Parathyroid adenoma (tissue), 2 donors: ENCODE results near the gene KCTD15.

Source experiments
- H2AFZ ChIP-seq: fragments of 300-600 bp; sonication (generic); one replicate; pipeline ENCODE4 v1.7.0; 2017; ENCODE audit warnings: antibody characterized with exemption, mild to moderate bottlenecking
- H3K27ac ChIP-seq: fragments of 300-600 bp; sonication (generic); one replicate; pipeline ENCODE4 v1.7.0; 2017
- H3K27me3 ChIP-seq: fragments of 300-600 bp; sonication (generic); one replicate; pipeline ENCODE4 v1.7.0; 2017; ENCODE audit warnings: low read length; ENCODE audit not compliant: control insufficient read depth, insufficient read depth
- H3K36me3 ChIP-seq: fragments of 300-600 bp; sonication (generic); one replicate; pipeline ENCODE4 v1.7.0; 2017; ENCODE audit warnings: low read length; ENCODE audit not compliant: control insufficient read depth, insufficient read depth
- H3K4me1 ChIP-seq: fragments of 300-600 bp; sonication (generic); one replicate; pipeline ENCODE4 v1.7.0; 2017; ENCODE audit warnings: control low read depth
- H3K4me2 ChIP-seq: fragments of 300-600 bp; sonication (generic); one replicate; pipeline ENCODE4 v1.7.0; 2017; ENCODE audit warnings: low read length
- H3K4me3 ChIP-seq: fragments of 300-600 bp; sonication (generic); one replicate; pipeline ENCODE4 v1.7.0; 2017; ENCODE audit warnings: low read depth, low read length
- H3K79me2 ChIP-seq: fragments of 300-600 bp; sonication (generic); one replicate; pipeline ENCODE4 v1.7.0; 2017; ENCODE audit warnings: control low read depth
- H3K9ac ChIP-seq: fragments of 300-600 bp; sonication (generic); one replicate; pipeline ENCODE4 v1.7.0; 2017; ENCODE audit warnings: mild to moderate bottlenecking
- H3K9me3 ChIP-seq: fragments of 300-600 bp; sonication (generic); one replicate; pipeline ENCODE4 v1.7.0; 2017; ENCODE audit warnings: low read length; ENCODE audit not compliant: control insufficient read depth
- TF ChIP-seq, protein P1 (sequence below): fragments of 300-600 bp; sonication (generic); IDR thresholded peaks from one replicate; pipeline ENCODE4 v1.7.0; 2017; ENCODE audit warnings: antibody characterized with exemption, mild to moderate bottlenecking
- donor health status: primary hyperparathyroidism.

The KCTD15 gene

DNA sequence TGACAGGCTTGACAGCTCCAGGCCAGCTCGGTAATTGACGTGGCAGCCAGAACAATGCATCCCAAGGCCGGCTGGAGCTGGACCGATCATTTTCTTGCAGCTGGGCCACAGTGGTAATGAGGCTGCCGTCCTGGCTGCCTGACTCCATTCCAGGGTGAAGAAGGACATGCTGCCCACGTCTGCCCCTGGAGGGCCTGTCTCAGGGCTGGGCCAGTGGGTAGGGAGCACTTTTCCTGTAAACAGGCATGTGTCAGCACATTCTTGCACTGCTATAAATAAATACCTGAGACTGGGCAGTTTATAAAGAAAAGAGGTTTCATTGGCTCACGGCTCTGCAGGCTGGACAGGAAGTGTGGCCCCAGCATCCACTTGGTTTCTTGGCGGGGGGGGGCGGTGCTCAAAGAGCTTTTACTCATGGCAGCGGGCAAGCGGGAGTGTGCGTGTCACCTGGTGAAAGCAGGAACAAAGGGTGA is 38.1 kb upstream of the KCTD15 start:
- peak overlapping the region; percentile 45 for H3K4me3 ChIP-seq
- H3K27ac ChIP-seq = peak overlapping the region; percentile 91

DNA sequence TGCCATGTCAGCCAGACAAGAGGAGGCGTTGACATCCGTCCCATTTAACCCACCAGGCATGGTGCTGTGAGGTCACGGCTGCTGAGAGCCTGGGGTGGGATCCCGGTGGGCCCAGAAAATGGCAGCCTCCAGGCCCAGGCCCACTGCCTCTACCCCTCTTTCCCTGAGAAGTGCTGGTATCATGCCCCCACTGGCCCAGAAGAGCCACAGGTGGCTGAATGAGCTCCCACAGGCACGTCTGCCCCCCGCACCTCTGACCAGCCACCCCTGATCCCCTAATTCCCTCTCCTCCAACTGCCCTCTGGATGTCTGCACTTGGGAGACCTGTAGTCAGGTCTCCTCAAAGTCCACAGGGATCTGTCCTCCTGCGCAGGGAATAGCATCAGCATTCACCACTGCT is 37.3 kb upstream of the KCTD15 start:
- H3K79me2 ChIP-seq = no peaks in the 10 kb centered on the region
- H3K4me2 ChIP-seq = peak overlapping the region; percentile 51
- H3K36me3 ChIP-seq = no peaks in the 10 kb centered on the region
- TF ChIP-seq, protein P1, sequence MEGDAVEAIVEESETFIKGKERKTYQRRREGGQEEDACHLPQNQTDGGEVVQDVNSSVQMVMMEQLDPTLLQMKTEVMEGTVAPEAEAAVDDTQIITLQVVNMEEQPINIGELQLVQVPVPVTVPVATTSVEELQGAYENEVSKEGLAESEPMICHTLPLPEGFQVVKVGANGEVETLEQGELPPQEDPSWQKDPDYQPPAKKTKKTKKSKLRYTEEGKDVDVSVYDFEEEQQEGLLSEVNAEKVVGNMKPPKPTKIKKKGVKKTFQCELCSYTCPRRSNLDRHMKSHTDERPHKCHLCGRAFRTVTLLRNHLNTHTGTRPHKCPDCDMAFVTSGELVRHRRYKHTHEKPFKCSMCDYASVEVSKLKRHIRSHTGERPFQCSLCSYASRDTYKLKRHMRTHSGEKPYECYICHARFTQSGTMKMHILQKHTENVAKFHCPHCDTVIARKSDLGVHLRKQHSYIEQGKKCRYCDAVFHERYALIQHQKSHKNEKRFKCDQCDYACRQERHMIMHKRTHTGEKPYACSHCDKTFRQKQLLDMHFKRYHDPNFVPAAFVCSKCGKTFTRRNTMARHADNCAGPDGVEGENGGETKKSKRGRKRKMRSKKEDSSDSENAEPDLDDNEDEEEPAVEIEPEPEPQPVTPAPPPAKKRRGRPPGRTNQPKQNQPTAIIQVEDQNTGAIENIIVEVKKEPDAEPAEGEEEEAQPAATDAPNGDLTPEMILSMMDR = no peak
- H3K4me3 ChIP-seq = no peak overlapping the region
- no peaks in the 10 kb centered on the region for H3K27me3 ChIP-seq
- H2AFZ ChIP-seq = peak overlapping the region; percentile 56
- H3K27ac ChIP-seq = peak overlapping the region; percentile 91
- H3K9ac ChIP-seq = no peak overlapping the region
- no peaks in the 10 kb centered on the region for H3K9me3 ChIP-seq
- H3K4me1 ChIP-seq = peaks cover 18% of the 10 kb centered on the region

More for the DNA sequence above, 38.1 kb upstream of the KCTD15 start:
- peak overlapping the region; percentile 56 for H2AFZ ChIP-seq
- no peaks in the 10 kb centered on the region for H3K36me3 ChIP-seq
- no peaks in the 10 kb centered on the region for H3K27me3 ChIP-seq
- peaks cover 18% of the 10 kb centered on the region for H3K4me1 ChIP-seq
- peak overlapping the region; percentile 51 for H3K4me2 ChIP-seq
- no peaks in the 10 kb centered on the region for H3K79me2 ChIP-seq
- H3K9me3 ChIP-seq = no peaks in the 10 kb centered on the region
- no peak overlapping the region for H3K9ac ChIP-seq
- TF ChIP-seq, protein P1 = peak; percentile 31

DNA sequence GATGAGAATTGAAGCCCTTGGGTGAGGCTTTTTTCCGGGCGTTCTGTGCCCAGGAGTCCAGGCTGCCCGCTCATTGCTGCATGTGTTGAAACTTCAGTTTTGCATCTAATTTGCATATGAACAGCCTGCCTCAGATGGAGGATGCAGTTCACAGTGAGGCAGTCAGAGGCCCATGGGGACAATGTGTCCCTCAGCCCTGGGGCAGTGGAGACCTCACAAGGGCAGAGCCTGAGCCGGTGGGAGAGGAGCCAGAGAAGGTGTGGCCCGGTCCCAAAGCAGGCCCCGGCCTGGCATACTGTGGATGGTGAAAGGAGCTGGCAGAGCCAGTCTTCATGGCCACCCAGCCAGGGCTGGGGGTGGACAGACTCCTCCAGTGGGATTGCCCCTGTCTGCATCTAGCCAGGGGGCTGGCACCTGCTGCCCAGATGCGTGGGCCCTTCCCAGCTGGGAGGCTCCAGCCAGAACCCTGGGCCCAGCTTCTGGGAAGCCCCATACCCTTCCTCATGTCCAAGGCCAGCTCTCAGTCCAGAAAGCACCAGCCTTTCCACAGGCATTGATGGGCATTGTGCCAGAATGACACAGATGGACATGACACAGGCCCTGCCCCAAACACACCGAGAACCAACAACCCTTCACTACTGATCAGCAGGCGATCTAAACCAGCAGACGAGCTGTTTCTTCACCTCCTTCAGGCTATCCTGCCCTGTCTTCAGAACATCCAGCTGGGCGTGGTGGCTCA is 32.9 kb upstream of the KCTD15 start:
- no peak overlapping the region for H3K27ac ChIP-seq
- H3K36me3 ChIP-seq = no peaks in the 10 kb centered on the region
- H3K4me3 ChIP-seq = no peak overlapping the region
- H3K4me2 ChIP-seq = no peak overlapping the region
- no peaks in the 10 kb centered on the region for H3K79me2 ChIP-seq
- H2AFZ ChIP-seq = peak overlapping the region; percentile 20
- H3K9ac ChIP-seq = no peak overlapping the region
- TF ChIP-seq, protein P1 = no peak
- no peaks in the 10 kb centered on the region for H3K27me3 ChIP-seq
- H3K9me3 ChIP-seq = no peaks in the 10 kb centered on the region
- peaks cover 7% of the 10 kb centered on the region for H3K4me1 ChIP-seq

DNA sequence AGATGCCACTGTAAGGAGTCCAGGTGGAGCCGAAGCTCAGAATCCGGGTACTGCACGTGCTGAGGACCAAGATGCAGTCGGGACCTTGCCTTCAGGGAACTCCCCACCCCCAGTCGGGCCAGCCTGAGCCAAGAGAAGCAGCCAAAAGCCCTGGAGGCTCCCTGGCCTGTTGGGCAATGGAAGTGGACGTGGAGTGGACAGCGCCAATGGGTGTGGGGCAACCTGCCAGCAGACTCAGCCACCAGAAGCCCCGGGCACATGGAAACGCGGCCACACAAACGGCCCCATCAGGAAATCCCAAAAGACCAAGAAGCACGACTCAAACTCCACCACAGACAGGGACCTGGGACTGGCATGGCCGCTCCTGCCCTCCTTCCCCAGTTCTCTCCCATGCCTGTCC is 30.0 kb upstream of the KCTD15 start:
- Histone ChIP-seq H3K9ac (no peak overlapping the region), H2AFZ (no peak overlapping the region), H3K4me2 (no peak overlapping the region), H3K9me3 (no peaks in the 10 kb centered on the region), H3K4me1 (no peaks in the 10 kb centered on the region), H3K27me3 (no peaks in the 10 kb centered on the region), H3K4me3 (no peak overlapping the region), H3K36me3 (no peaks in the 10 kb centered on the region), H3K79me2 (no peaks in the 10 kb centered on the region), H3K27ac (no peak overlapping the region)
- TF ChIP-seq, protein P1 = no peak
